Measurements from ENCODE around the gene MLPH. TPM values are rescaled to one million over a fixed set of nuclear protein-coding genes. Genes with fewer than 3 reads are reported as not detected.

The MLPH gene
- total RNA-seq, 1 donor from 2014 or later = 22.5 TPM

DNA sequence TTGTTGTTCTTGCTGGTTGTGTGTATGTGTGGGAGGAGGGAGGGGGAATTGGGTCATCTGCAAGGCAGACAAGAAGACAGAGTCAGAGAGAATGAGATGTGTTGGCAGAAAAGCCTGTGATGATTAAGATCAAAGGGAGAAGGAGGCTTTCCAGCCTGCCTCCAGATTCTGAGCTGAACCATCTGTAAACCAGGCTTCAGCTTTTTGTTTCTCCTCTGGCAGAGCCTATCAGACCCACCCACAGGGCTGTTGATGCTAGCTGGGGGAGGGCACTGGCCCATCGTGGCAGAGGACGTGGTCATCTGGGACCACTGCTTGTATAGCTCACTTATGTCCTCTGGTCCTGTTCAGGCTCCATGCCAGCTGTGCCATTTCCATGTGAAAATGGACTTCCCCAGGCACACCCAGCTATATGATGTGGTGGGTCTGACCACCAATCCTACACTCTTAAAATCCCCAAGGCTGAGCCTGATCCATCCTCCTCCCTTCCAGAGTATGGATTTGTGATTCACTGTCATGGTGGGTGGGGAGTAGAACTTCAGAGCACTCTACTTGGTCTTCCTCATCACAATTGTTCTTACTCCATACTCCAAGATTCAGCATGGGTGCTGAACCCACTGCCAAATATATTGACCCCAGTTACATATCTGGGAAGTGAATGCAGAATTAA lies 45.3 kb upstream of the MLPH start:
- TF ChIP-seq, protein P1, sequence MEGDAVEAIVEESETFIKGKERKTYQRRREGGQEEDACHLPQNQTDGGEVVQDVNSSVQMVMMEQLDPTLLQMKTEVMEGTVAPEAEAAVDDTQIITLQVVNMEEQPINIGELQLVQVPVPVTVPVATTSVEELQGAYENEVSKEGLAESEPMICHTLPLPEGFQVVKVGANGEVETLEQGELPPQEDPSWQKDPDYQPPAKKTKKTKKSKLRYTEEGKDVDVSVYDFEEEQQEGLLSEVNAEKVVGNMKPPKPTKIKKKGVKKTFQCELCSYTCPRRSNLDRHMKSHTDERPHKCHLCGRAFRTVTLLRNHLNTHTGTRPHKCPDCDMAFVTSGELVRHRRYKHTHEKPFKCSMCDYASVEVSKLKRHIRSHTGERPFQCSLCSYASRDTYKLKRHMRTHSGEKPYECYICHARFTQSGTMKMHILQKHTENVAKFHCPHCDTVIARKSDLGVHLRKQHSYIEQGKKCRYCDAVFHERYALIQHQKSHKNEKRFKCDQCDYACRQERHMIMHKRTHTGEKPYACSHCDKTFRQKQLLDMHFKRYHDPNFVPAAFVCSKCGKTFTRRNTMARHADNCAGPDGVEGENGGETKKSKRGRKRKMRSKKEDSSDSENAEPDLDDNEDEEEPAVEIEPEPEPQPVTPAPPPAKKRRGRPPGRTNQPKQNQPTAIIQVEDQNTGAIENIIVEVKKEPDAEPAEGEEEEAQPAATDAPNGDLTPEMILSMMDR (IDR thresholded peaks at IDR 0.05) = no peak
- Mint-ChIP-seq H3K36me3 (ENCODE audit: unreplicated experiment) (no peaks in the 10 kb centered on the region), H3K4me3 (ENCODE audit: unreplicated experiment) (no peak overlapping the region), H3K9me3 (ENCODE audit: unreplicated experiment) (no peaks in the 10 kb centered on the region), H3K27ac (ENCODE audit: unreplicated experiment) (peak overlapping the region; percentile 52), H3K4me1 (ENCODE audit: unreplicated experiment) (peaks cover 36% of the 10 kb centered on the region), H3K27me3 (ENCODE audit: unreplicated experiment) (no peaks in the 10 kb centered on the region)
- DNase-seq (ENCODE audit: extremely low spot score, unreplicated experiment) = no peak

GRCh38 chr2:237444071-237444470 lies 43.0 kb upstream of the MLPH start:
- Mint-ChIP-seq H3K36me3 (ENCODE audit: unreplicated experiment) (no peaks in the 10 kb centered on the region), H3K4me3 (ENCODE audit: unreplicated experiment) (no peak overlapping the region), H3K27ac (ENCODE audit: unreplicated experiment) (peak overlapping the region; percentile 42), H3K9me3 (ENCODE audit: unreplicated experiment) (no peaks in the 10 kb centered on the region), H3K27me3 (ENCODE audit: unreplicated experiment) (no peaks in the 10 kb centered on the region), H3K4me1 (ENCODE audit: unreplicated experiment) (peaks cover 30% of the 10 kb centered on the region)
- no peak for DNase-seq (ENCODE audit: extremely low spot score, unreplicated experiment)
- TF ChIP-seq, protein P1 (IDR thresholded peaks at IDR 0.05) = no peak

DNA sequence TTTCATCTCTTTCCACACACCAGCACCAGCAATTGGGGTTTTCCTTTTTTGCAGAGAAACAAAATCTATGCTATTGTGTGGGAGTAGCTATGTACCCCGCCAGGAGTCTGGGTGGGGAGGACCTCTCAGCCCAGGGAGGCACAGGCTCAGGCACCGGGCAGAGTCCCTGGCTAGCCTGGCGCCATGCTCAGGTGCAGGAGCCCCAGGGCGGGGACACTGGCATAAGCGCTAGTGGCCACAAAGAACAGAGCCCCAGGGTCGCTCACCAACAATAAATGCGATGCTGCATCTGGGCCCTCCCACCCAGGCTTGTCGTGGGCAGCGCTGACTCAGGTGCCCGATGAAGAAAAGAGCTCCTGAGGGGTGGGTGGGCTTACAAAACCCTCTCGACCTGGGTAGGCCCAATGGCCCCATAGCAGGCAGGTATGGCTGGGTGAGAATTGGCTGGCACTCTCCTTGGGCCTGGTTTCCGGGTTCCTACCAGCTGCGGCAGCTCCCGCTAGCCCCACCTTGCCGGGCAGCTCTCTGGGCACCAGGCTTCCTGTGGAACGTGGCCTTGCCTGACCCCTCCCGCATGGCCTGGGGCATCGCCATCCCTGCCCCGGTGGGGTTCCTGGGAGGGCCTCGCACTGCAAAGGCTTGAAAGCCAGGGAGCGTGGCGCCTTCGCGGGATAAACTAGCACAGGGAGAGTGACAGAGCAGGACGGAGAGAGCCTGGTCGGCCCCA lies 41.3 kb upstream of the MLPH start:
- Mint-ChIP-seq H3K9me3 (ENCODE audit: unreplicated experiment) (no peaks in the 10 kb centered on the region), H3K27me3 (ENCODE audit: unreplicated experiment) (no peaks in the 10 kb centered on the region), H3K27ac (ENCODE audit: unreplicated experiment) (no peak overlapping the region), H3K4me3 (ENCODE audit: unreplicated experiment) (no peak overlapping the region), H3K4me1 (ENCODE audit: unreplicated experiment) (peaks cover 34% of the 10 kb centered on the region), H3K36me3 (ENCODE audit: unreplicated experiment) (no peaks in the 10 kb centered on the region)
- no peak for DNase-seq (ENCODE audit: extremely low spot score, unreplicated experiment)
- TF ChIP-seq, protein P1 (IDR thresholded peaks at IDR 0.05) = no peak

- no peak overlapping the region for H3K4me3 Mint-ChIP-seq (ENCODE audit: unreplicated experiment)
- no peak for DNase-seq (ENCODE audit: extremely low spot score, unreplicated experiment)
- H3K9me3 Mint-ChIP-seq (ENCODE audit: unreplicated experiment) = no peaks in the 10 kb centered on the region
- TF ChIP-seq, protein P1 (IDR thresholded peaks at IDR 0.05) = no peak
- no peaks in the 10 kb centered on the region for H3K27me3 Mint-ChIP-seq (ENCODE audit: unreplicated experiment)
- peaks cover 30% of the 10 kb centered on the region for H3K4me1 Mint-ChIP-seq (ENCODE audit: unreplicated experiment)
- no peaks in the 10 kb centered on the region for H3K36me3 Mint-ChIP-seq (ENCODE audit: unreplicated experiment)
- no peak overlapping the region for H3K27ac Mint-ChIP-seq (ENCODE audit: unreplicated experiment)
Observed at GRCh38 chr2:237446338-237446665, 40.7 kb upstream of the MLPH start.

GRCh38 chr2:237447496-237447895 lies 39.6 kb upstream of the MLPH start:
- H3K9me3 Mint-ChIP-seq (ENCODE audit: unreplicated experiment) = no peaks in the 10 kb centered on the region
- no peak overlapping the region for H3K27ac Mint-ChIP-seq (ENCODE audit: unreplicated experiment)
- no peaks in the 10 kb centered on the region for H3K27me3 Mint-ChIP-seq (ENCODE audit: unreplicated experiment)
- no peak overlapping the region for H3K4me3 Mint-ChIP-seq (ENCODE audit: unreplicated experiment)
- H3K4me1 Mint-ChIP-seq (ENCODE audit: unreplicated experiment) = peaks cover 34% of the 10 kb centered on the region
- TF ChIP-seq, protein P1 (IDR thresholded peaks at IDR 0.05) = no peak
- no peaks in the 10 kb centered on the region for H3K36me3 Mint-ChIP-seq (ENCODE audit: unreplicated experiment)
- no peak for DNase-seq (ENCODE audit: extremely low spot score, unreplicated experiment)

Measured in osteocyte (in vitro differentiated cells).